GM19328 (cell line): ENCODE data around the gene ARHGEF3.

Experiments
- ATAC-seq: cut with Tn5 transposase; IDR thresholded peaks from one replicate; pipeline ENCODE4 v1.9.1; 2021; ENCODE audit warnings: mild to moderate bottlenecking, moderate library complexity; ENCODE audit not compliant: unreplicated experiment

ARHGEF3 gene

DNA sequence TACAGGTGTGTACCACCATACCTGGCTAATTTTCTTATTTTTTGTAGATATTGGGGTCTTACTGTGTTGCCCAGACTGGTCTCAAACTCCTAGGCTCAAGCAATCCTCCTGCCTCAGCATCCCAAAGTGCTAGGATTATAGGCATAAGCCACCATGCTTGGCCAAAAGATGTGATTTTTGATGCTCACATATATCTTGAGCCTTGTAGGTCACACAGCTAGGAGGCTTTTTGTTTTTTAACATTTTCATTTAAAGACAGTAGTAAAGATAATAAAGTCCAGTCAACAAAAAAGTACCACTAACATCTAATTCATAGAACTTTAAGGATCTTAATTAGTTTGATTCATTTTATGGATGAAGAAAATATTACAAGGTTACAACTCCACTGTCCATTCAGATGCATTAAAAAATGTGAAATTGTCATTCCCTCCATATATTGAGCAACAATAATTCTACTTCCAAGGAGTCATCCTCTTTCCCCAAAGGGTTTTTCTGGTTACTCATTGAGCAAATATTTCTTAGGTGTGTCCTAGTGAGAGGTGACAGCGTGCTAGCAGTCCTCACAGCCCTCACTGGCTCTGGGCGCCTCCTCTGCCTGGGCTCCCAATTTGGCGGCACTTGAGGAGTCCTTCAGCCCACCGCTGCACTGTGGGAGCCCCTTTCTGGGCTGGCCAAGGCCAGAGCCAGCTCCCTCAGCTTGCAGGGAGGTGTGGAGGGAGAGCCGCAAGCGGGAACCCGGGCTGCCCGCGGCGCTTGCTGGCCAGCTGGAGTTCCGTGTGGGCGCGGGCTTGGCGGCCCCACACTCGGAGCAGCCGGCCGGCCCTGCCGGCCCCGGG lies 110.4 kb downstream of the ARHGEF3 start:
- no peak for ATAC-seq

DNA sequence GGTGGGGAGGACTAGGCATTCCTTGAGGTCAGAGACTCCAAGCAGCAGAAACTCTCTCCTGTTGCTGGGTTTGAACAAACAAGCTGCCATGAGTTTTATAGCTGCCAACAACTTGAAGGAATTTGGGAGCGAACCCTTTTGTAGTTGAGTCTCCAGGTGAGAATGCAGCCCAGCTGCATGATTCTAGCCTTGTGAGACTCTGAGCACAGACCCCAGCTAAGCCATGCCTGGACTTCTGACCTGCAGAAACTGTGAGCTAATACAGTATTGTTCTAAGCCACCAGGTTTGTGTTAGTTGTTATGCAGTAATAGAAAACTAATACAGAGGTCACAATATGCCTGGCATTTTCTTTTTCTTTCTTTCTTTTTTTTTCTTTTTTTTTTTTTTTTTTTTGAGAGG lies 112.4 kb downstream of the ARHGEF3 start:
- no peak for ATAC-seq

DNA sequence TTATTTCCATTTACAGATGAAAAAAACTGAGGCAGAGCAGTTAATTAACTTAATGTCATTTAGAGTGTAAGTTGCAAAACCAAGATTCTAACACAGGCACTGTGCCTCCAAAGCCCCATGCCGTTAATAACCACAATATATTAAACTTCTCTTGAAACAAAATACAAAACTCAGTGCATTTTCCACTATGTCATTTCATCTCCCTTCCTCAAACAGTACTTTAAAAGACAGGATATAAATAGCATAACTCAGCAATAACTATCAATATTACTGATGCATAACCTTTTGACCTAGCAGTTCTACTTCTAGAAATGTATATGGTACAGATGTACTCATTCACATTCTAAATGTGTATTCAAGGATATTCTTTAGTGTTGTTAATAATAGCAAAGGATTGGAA lies 113.6 kb downstream of the ARHGEF3 start:
- no peak for ATAC-seq

DNA sequence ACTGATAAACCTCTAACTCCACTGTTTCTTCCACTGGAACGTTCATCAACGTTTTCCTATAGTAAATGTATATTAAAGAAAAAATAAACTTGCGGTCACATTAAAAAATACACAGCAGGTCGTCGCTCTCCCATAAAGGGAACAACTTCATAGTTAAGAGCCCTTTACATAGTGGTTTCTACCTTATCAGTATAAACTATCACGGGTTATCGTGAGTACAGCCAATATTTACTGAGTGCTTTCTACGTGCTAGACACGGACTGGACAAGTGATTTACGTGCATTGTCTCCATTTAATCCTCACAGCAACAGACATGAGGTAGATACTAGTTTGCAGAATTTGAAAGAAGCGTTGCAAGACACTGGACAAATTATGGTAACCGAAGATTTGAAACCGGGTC lies 117.7 kb downstream of the ARHGEF3 start:
- no peak for ATAC-seq

DNA sequence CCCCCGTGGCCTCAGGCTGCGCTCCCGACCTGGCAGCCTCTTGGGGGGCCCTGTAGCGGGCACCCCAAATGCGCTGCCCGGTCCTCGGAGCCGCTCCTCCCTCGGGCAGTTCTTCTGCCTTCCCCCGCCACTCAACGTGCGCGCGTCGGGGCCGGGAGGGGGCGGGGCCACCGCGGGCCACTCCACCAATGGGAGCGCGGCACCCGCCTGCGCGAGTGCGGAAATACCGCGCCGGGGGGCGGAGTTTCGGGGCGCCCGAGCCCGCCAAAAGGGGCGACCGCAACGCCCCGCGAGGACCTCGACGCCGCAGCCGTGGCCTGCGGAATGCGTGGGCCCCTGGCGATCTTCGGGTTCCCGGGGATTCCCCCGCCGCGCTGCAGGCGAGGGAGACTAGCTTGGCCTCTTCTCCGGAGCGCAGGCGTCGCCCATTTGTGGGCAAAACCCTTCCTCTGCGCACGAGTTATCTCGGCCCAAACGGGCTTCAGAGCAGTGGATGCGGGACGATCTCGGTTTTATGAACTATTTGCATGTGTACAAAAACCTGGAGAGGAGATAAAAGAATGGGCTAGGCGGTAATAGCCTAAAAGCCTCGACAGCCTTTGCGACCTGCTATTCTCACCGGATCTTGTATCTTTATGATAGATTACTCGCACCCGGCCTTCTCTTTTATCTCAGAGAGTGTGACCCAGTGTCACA lies 118.5 kb downstream of the ARHGEF3 start, which contains the start of gene TASOR:
Gene TASOR (minus strand): TSS at position 144 of the 696 bp plus-strand sequence. CDS start 259 bp downstream, outside the sequence.
- peak; percentile 69 for ATAC-seq

DNA sequence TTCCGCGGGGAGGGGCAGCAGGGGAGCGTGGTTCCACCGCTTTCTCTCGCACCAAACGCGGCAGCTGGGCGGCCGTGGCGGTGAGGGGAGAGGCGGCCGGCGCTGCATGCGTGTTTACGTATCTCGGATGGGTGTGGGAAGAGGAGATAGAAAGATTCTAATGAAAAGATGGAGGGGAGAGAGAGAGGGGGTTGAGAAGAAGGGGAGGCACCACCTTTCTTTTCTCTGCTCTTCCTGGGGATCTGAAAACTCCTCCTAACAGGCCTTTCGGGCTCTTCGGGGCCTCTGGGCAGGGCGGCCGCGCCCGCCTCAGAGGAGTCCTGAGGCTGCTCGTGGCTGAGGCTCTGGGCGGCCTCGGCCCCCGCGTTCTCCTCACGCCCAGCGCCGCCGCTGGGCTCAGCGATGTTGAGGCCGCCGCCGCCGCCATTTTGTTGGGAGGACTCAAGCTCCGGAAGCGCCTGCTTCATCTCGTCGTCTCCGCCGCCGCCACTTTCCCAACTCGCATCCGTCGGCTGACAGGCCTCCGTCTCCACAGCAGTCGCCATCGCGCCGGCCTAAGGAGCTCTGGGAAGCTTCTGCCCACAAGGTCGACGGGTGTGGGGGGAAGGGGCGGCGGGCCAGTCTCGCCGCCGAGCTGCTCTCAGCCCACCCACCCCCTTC lies 119.2 kb downstream of the ARHGEF3 start:
- ATAC-seq, result peak; percentile 65

DNA sequence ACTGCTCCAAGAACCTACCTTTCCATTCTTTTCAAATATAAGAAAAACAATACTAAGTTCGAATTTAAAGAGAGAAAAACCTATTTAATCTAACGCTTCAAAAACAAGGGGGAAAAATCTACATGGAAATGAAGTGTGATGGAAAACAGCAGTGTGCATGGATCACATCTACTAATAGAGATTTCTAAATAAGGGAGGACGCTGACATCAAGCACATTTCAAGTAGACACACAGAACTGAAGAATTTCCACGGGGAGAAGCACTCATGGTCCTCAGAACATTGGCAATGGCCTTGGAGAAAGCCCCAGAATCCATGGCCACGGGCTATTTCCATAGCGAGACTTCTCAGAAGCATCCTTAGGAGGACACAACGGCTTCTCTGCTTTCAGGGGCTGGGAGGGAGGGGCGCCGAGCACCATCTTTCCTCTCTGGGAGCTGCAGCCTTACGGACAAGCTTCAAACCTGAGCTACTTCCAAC lies 119.7 kb downstream of the ARHGEF3 start:
- no peak for ATAC-seq

DNA sequence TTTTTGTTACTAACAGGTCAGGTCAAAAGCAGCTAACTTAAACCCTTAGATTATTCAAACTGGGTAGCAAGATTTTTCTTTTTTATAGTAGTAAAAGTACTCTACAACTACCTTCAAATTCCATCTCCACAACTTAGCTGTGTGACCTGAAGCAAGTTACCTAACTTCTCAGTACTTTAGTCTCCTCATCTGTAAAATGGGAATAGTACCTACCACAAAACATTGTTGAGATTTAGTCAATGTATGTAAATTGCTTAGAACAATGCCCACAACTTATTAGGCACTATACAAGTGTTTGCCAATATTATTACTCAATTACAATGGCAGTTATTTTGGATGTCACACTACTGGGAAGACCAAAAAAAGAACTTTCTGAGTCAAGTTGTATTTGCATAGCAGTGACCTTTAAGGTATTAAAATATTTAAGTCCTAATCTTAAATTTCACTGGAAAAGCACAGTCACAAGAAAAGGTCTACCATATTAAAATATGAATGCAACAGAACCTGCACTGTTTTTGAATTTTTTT lies 121.6 kb downstream of the ARHGEF3 start:
- no peak for ATAC-seq
